Adrenal gland (tissue), 5 donors: ENCODE results near the gene HSPB2.

Source experiments
- CTCF ChIP-seq, 6 experiments: fragments of 450-650 bp in 4 of 6; fragments of 200-600 bp in 2 of 6; sonication (generic) in 1 of 6; IDR thresholded peaks; 1 replicate in 5 of 6; 2 replicates in 1 of 6; pipeline versions ENCODE4 v1.5.1 to v1.8.0; 2016 to 2021; ENCODE audit warnings: antibody characterized with exemption in 6 of 6, mild to moderate bottlenecking in 2 of 6, moderate library complexity in 1 of 6
- POLR2A ChIP-seq, 2 donors: fragments of 450-650 bp; IDR thresholded peaks; one replicate each; pipeline ENCODE4 v1.6.1; 2017; ENCODE audit warnings: antibody characterized with exemption in 2 of 2, mild to moderate bottlenecking in 2 of 2, moderate library complexity in 1 of 2
- donor health status: DM: no; HTN: no; CAD: no.

GRCh38 chr11:111878385-111878848, 34.1 kb upstream of the HSPB2 start:
- TF ChIP-seq CTCF (IDR thresholded peaks at IDR 0.05), result no peak
- TF ChIP-seq POLR2A (IDR thresholded peaks at IDR 0.05), result no peak
